ENCODE data around the gene CPLX4.
A peak's percentile ranks its signal among the peaks of the same experiment; 100 is the strongest.

CPLX4 gene

DNA sequence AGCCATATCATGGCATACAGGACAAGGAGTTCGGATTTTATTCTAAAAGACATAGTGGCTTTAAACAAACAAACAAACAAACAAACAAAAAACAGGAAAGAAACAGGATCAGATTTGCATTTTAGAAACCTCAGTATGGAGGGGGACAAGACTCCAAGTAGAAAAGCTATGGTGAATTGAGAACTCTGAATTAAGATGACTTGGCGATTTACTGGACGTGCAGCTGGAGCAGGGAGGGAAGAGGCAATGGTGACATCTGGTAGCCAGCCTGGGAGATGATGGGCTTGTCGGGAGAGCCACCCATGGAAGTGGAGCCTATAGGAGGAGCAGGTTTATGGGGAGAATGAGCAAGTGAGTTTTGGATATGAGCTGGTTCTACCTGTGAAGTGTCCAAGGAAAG is 13.2 kb downstream of the CPLX4 start:
- DNase-seq = no peak

DNA sequence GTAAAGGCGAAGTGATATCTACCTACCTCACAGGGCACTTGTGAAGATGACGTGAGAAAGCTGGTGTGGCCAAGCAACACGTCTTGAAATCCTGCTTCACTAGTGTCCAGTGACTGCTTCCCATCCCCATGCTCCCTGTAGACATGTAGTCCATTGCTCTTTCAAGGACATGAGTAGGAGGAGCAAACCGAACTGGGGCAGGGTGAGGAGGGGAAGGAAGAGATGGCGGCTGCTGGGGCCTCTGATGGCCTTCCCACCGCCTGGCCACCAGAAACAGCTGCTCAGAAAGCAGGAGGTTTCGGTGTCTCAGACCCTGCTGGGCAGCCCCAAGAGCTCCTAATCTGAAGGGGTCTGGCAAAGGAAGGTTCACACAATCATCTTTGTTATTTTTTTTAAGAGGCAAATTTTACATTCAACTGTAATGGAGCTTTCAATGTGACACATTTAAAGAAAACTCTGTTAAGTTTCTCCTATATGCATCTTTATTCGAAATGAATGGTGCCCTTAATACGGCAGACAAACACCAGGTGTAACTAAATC is 14.7 kb downstream of the CPLX4 start:
- DNase-seq = no peak

DNA sequence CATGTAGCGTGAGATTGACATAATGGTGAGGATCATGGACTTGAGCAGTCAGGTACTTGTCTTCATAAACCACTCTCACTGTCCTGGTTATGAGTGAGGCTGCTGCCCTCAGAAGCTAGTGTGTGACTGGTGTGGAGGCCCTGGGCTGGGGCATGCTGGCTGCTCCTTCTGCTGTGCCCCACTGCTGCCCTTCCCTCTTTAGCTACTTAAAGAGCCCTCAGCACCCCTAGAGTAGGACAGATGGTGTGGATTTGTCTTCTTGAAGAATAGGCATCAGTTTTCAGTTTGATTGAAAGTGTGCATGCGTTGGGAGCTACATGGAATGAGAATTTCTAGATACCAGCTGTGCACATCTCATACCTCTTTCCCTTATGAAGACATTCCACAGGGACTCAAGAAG is 15.4 kb downstream of the CPLX4 start:
- no peak for DNase-seq

DNA sequence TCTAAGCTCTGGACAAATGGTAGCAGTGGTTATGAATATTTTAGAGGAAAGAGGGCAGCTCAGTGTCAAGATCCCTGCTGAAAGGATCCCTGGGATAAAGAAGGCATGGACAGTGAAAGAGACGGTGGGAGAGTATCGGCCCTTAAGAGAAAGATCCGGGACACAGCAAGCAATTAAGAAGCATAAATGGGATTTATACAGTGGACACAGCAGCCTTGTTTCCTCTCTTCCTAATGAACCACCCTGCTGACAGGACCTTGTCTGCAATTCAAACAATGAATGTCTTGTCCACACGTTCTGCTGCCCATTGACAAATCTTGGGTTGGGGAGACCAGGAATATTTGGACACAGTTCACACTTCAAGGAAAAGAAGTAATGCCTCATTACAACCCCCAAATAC is 16.5 kb downstream of the CPLX4 start:
- DNase-seq = no peak

DNA sequence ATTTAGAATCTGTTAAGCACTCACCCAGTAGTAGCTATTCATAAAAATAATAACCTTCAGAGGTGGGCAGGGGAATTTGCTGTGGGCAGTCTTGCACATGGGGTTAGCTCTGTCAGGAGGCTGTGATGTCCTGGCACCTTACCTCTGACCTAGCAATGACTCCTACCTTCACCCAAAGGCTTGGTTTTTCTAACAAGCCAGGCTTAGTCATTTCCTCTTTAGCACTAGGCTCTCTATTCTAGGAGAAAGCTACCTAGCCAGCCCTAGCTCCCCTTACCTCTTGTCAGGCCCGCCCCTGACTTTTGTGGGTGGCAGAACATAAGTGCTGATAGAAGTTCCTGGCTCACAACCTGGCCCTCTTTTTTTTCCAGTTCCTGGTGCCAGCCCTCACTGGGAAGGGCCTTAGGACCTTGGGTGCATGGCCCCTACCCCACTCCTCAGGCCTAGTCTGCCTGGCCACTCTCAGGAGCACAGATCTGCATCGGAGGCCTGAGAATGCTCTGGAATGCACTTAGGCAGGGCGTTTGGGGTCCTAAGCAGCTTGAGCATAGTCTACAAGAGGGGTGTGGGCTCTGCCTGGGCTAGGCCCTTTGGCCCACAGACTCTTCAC is 17.7 kb downstream of the CPLX4 start:
- no peak for DNase-seq

DNA sequence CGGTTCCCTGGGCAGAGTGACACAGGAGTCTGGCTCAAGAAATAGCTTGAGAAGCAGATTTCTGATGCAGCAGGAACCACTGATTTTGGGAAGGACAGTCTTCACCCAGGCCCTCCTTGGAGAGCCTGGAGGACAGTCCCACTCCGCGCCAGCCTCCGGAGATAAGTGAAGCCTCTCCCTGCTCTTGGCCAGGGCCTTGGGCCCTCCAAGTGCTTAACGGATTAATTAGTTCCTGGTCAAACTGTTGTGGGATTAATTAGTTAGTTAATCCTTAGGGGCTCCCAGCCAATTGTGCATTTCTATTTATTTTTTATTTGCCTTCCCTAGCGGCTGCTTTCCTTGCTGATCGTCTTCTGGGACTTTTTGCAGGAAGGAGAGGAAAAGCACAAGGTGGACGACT is 19.6 kb downstream of the CPLX4 start:
- no peak for DNase-seq

DNA sequence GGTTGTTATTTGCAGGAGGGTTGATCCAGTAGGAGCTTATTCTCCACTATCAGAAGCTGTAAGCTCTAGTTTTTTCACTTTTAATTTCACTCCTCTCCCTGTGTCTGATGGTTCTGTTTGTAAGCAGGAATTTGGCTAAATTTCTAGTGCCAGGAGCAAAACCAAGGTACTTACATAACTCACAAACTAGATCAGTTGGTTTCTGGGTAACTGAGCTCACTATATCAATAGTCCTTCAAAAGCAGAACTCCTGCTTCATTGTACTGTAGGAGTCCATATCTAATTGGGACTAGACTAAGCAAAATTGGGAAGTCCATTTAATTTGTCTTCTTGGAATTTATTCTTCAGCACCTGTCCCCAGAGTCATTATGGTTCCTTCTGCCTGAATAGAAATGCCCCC is 25.1 kb downstream of the CPLX4 start:
- no peak for DNase-seq

DNA sequence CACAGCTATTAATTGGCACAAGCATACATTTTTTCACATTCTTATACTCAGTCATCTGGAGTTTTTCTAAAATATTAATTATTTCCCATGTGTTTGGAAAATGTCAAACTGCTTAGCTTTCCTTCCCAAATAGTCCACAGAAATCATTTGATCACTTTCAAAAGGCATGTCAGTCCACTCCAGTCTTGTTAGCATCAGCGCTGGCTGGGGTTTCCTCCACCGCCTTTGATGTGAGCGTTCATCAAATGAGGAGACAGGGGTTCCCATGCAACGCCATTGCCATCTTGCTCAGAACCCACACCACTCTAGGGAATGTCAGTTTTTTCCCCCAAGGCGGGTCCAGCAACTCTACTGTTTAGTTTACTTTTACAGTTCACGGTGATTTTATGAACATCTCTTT is 32.1 kb downstream of the CPLX4 start:
- no peak for DNase-seq

DNA sequence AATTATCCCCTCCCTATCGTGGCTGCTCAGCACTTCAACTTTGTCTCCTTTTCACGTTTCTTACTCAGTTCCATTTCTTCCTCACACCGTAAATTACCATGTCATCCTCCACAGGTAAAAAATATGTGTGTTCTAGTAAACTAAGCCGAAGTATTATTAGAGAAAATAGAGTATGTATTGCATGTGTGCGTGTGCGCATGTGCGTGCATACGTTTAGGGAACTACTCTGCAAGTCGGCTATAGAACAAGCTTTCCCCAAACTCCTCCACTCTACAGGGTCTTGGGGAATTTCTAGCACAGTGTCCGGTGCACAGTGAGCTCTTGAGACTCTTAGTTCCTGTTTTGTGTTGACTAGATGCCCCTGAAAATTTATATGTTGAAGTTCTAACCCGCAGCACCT is 36.1 kb downstream of the CPLX4 start:
- DNase-seq = no peak

DNA sequence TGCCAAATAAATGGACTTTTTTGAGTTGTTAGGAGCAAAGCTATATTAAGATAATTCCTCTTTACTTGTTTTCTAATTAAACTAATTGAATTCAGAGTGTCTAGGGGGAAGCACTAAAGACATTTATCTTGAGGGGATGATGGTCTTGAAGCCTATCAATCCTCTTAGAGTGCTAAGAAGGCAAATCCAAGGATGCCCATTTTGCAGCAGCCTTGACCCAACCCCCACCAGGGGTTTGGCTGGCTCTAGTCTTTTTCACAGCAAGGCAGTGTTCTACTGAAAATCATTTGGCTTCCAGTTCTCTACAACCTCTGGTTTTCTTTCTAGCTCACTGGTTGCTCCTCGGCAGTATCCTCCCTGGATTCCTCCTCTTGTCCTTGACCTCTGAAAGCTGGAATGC is 38.7 kb downstream of the CPLX4 start:
- no peak for DNase-seq

DNA sequence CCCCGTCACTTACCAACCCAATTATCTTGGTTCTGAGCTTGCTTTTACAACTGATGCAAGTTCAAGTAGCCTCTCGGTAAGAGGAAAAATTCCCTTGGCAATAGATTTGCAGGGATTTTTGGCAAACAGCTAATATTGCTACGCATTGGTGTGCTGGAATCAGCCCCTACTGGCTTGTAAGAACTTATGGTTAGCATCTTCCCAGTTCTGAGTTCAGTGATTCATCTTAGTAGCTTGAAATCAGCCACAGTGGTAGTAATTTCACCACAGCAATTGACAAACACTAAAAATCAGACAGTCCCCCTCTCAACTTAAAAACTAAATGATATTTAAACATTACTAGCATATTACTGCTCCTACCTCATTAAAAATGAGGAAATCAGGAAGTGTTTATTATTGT is 39.3 kb downstream of the CPLX4 start:
- DNase-seq = no peak

DNA sequence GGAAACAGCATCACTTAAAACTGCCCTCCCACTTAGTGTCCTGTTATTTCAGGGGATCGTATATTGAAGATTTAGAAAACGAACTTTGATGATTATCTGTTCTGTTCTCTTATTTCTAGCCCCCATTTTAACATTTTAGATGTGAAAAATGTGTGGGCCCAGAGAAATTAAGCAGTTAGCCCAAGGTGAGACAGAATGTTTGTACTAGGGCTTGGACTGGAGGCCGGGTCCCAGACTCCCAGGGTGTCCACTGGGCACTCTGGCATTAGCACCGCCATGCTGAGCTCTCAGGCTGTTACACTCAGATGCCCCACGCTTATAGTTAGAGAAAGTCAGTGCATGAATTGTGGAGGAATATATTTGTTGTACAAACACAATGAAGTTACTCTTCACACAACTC is 39.7 kb downstream of the CPLX4 start:
- no peak for DNase-seq

DNA sequence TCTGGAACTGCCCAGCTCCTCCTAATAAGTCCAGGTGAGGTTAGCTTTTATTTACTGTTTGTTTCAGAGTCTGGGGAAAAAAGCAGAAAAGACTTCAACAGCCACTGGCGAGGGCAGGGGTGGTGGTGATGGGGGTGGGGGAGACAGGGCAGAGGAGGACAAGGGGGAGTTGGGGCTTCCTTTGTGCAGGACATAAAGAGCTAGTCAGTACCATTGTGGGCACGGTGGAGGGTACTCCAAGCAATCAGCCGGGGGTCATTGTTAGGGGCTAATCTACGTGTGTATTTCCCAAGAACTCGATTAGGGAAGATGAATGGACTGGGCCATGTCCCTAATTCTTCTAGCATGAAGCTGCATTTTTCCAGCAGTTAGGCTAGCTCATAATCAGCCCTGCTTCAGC is 42.4 kb downstream of the CPLX4 start:
- DNase-seq = no peak

DNA sequence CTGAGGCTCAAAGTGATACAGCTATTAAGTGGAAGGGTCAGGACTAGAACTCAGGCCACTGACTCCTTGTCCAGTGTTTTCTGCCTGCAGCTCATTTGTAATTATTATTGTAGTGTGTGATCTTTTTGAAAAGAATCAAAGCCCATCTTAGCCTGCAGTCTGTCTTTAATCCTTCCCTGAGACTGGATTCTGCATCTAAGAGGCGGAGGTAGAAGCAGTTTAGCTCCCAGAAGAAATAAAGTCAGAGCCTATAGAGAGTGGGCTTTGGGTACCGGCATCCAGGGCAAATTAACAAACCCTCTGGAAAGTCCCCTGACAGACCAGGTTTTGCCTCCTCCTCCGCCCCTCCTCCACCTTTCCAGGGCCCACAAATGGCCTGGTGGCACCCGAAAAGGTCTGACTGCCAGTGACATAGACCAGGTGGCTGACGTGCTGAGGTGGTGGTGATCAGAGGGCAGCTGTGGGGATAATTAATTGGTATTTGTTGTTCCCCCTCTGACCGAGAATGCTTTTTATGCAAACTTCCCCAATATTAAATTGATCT is 43.0 kb downstream of the CPLX4 start:
- no peak for DNase-seq

DNA sequence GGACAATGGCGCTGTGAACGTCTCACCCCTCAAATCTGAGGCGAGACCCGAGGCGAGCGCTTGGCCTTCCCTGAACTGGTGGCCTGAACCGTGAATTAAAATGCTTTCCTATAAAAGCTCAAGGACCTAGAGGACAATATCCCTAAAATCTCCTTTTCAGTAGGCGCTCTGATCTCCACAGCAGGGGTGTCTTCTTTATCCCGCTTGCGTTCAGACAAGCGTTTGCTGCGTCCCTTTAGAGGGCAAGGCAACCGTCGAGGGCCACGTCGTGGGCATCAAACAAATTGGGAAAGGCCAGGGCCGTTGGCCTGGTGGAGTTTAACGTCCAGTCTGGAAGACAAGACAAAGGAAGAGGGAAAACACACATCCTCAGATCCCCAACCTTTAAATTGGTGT is 43.9 kb downstream of the CPLX4 start:
- DNase-seq = no peak

DNA sequence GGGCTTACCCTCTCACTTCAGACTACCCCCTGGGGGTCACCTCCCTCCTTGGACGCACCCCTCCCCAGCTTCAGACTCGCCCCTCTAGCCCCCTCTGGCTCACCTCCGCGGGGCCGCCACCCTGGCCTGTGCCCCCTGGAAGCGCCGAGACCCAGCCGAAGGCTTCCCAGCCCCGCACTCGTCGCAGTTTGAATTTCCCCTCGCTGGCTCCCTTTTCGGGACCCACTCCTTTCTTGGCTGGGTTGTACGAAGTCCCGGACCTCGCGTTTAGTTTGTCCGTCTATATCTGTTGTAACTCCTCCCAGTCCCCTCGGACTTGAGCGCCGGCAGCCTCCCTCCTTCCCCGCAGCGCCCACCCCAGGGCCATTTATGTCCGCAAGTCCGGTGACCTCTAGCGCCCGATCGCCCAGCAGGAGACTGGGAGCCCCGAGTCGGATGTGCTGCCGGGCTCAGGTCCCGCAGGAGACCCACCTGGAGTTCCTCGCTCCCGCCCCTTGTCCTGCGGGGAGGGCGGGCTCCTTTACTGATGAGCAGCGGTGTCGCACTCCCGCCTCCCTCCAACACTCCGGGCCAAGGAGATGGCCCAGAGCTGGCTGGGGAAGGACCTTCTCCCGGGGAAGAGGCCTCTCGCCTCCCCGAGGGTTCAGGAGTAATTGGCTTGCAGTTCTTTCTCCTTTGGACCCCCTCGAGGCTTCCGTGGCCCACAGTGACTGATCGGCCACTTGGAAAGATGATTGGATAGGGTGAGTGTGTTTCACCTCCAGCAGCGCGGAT is 44.5 kb downstream of the CPLX4 start:
- DNase-seq = no peak

DNA sequence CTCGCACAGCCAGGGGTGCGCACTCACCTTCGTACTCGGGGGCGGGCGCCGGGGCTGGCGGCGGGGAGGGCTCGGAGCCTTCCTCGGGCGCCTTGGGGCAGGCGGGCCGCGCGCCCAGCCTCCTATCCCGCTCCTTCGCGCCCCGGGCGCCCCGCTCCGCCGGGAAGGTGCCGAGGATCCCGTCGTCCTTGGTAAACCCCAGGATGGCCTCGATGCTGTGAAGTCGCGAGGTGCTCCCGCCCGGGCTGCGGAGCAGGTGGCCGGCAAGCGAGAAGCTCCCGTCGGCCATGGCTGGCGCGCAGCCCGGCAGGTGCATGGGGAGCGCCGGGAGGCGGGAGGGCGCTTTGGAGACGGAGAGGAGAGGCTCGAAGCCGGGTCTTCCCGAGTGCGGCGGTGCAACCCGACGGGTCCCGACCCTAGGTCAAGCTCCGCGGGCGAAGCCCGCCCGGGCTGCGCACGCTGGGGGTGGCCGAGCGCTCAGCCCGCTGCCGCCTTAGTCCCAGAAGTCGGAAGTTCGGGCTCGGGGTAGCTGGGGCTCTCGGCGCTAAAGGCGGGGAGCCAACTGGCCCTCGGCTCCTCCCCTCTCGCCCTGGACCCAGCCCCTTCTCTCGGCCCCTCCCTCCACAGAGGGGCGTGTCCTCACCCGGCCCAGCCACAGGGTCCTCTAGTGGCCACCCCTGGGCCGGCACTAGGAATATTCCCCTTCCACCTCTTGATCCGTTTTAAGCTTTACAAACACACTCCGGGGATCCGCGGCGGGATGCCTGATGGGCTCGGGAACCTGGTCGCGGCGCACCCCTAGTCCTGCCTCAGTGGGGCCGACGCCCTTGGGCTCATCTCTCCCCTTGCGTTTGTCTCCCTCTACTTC is 45.3 kb downstream of the CPLX4 start, which contains the start of gene RAX:
RAX (minus strand) TSS at position 564 of the 868 bp plus-strand sequence; CDS start at position 316, 248 bp downstream.
- DNase-seq = peak; percentile 57

DNA sequence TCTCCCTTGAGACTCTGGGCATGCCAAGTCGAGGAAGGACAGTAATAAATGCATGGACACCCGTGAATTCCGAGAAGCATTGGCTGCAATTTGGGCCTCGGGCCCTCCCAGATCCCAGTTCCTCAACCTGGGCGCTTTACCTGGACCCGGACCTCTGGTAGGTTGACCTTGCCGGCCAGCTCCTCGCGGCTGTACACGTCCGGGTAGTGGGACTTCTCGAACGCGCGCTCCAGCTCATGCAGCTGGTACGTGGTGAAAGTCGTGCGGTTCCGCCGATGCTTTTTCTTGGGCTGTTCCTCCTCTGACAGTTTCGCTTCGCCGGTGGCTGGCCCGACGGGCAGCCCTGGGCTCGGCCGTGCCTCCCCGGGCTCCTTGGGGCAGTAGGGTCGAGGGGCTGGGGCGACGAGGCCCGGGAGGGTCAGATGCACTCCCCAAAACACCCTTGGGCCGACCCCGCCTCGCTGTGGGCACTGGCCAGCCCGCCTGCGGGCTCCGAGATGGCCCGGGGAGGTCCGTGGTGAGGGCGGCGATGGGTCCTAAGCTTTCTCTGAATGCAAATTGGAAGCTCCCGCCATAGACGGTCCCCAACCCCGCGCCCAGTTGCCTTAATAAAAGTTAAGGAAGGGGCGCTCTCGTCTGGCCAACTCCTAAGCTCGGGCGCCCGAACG is 46.1 kb downstream of the CPLX4 start:
- DNase-seq = peak; percentile 27

DNA sequence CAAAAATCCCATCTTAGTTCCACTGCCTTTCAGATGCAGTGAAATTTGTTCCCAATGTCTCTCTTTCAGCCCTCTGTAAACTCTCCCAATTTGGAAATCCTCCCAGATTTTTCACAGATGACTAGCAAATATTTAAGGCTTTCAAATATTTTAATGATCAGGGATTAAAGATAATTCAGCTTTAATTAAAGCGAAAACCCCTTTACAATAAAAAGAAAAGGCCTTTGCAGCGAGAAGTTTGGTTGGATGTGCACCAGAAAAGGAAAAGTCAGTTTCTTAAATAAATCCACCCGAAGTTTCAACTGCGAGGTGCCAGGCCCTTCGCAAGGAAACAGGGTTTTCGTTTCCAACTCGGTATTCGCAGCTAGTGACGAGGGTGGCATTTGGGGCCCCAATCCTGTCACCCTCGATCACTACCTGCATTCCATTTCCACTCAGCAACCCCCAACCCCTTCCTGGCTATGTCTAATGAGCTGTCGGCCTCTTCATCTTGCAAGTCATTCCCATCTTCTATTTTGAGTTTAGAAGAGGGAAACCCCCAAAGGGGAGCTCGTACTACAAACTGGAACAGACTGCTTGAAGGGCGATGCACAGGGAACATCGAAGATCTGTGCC is 46.7 kb downstream of the CPLX4 start:
- DNase-seq = no peak

DNA sequence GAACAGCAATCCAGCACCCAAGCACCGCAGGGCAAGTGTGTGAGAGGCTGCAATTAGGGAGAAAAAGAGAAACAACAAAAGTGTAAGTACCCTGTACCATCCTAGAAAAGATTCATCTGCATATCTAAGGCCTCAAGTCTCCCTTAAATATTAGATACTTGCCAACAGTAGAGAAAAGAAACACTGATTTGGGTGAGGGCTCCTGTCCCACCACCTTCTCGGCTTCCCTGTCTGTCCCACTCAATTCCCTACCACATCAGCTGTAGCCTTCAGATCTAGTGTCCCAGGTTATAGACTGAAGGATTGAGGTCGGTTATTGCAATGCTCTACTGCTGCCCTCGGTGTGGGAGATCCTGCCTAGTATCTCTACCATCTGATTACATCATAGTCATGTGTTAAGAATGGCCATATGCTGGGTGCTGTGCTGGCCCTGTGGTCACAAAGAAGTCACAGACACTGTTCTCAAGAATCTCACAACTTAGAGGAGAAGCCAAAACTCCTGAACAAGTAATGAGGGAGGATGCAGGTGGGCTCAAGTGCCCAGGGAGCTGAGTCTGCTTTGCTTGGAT is 47.7 kb downstream of the CPLX4 start:
- DNase-seq = no peak

DNA sequence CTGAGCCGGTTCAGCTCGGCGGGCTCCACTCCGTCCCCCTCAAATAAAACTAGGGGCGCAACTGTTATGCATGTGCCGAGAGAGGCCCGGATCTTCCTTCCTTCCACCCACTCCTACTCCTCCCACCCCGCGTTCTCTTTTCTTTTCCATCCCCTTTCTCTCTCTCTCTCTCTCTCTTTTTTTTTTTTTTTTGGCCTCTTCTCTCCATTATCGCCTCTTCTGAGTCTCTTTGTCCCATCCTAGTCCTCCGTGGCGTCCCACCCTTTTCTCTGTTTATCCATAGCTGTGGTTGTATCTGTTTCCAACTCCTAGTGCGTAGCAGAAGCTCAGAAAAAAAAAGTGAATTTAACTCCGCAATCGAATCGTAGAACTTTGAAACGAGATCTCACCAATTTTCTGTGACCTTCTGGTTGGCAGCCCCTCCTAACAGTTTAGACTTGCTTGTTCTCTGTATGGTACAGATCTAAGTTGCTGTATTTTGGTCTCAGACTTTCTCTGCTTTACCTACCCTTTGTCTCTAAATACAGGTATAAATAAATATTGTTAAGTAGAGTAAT is 48.8 kb downstream of the CPLX4 start:
- no peak for DNase-seq

Data from stimulated activated CD8-positive, alpha-beta memory T cell treated with anti-CD3 and anti-CD28 coated beads, Interleukin-4, amount 100 ng/mL, for 48 hours (primary cell).